HCT116 (cell line): ENCODE data around the gene NAV1. TPM values are rescaled to one million over a fixed set of nuclear protein-coding genes. Genes with fewer than 3 reads are reported as not detected.

Experiments used
- ATAC-seq: fragments of 200-7000 bp; cut with Tn5 transposase; 2 replicates; pipeline ENCODE4 v1.9.1; 2020; ENCODE audit warnings: mild to moderate bottlenecking, moderate library complexity
- BruUV-seq: library from RNA; stranded (reverse); fragments of 400-500 nt; replicated peaks from 2 replicates; lab custom pipeline; 2021; lab: Mats Ljungman, UMichigan
- CTCF ChIA-PET: fragments of 300-600 bp; sonication (Branson Sonifier 250); formaldehyde crosslinking; loops from one replicate; lab custom pipeline; 2021; ENCODE audit warnings: antibody characterized with exemption; lab: Charles Lee
- POLR2A ChIA-PET: fragments of 300-600, 350-600 bp; sonication (Branson Sonifier 250); formaldehyde crosslinking; loops from one replicate; lab custom pipeline; 2021; ENCODE audit warnings: antibody characterized with exemption; lab: Charles Lee
- RAD21 ChIA-PET, 2 experiments: fragments of 300-600 bp; sonication (Branson Sonifier 250); formaldehyde crosslinking; loops; one replicate each; lab custom pipeline; 2023; ENCODE audit warnings: low total read pairs in 2 of 2; ENCODE audit not compliant: uncharacterized antibody in 2 of 2, unreplicated experiment in 2 of 2, low non-redundant PET in 1 of 2; lab: Charles Lee
- DNase-seq: peaks from one replicate; pipeline ENCODE4 v3.0.0-alpha.2; 2010; ENCODE audit warnings: low read depth, low spot score
- H2AFZ ChIP-seq: fragments of 200-600 bp; shearing (Covaris generic), sonication (generic); 2 replicates; pipeline ENCODE4 v1.6.1; 2017; ENCODE audit warnings: low read depth, mixed run types, mixed read lengths, antibody characterized with exemption, low read length; ENCODE audit not compliant: poor library complexity, severe bottlenecking
- H3K27ac ChIP-seq: 2 replicates; pipeline ENCODE4 v1.5.1; 2012; ENCODE audit warnings: low read depth, low read length
- H3K27me3 ChIP-seq: fragments of 200-600 bp; sonication (generic); 2 replicates; pipeline ENCODE4 v1.6.1; 2016; ENCODE audit warnings: mixed run types, low read length, mixed read lengths; ENCODE audit not compliant: insufficient read depth
- H3K36me3 ChIP-seq, 2 experiments: fragments of 200-500 bp in 1 of 2; fragments of 200-600 bp in 1 of 2; sonication (Bioruptor generic) in 1 of 2; sonication (generic) in 1 of 2; 2 replicates each; pipeline versions ENCODE4 v1.5.1 to v1.6.1; 2014 to 2016; ENCODE audit warnings: low read length in 2 of 2, inconsistent platforms in 1 of 2, mixed read lengths in 1 of 2, mixed run types in 1 of 2; ENCODE audit not compliant: insufficient read depth in 2 of 2, control insufficient read depth in 1 of 2
- H3K4me1 ChIP-seq, 2 experiments: fragments of 200-600 bp in 1 of 2; sonication (generic) in 1 of 2; 2 replicates each; pipeline versions ENCODE4 v1.5.1 to v1.6.1; 2012 to 2017; ENCODE audit warnings: low read length in 2 of 2, inconsistent platforms in 1 of 2, mild to moderate bottlenecking in 1 of 2, mixed read lengths in 1 of 2, mixed run types in 1 of 2, moderate library complexity in 1 of 2; ENCODE audit not compliant: insufficient read depth in 2 of 2, control insufficient read depth in 1 of 2
- H3K4me2 ChIP-seq: fragments of 200-600 bp; sonication (generic); 2 replicates; pipeline ENCODE4 v1.6.1; 2017; ENCODE audit warnings: mixed run types, low read length, mixed read lengths
- H3K4me3 ChIP-seq, 2 experiments: fragments of 200-600 bp in 1 of 2; sonication (generic) in 1 of 2; replicated peaks in 1 of 2; 2 replicates each; pipeline ENCODE4 v1.5.1; 2011 to 2016; ENCODE audit warnings: low read length in 2 of 2, control low read depth in 1 of 2, low read depth in 1 of 2, mild to moderate bottlenecking in 1 of 2, mixed read lengths in 1 of 2, mixed run types in 1 of 2
- H3K79me2 ChIP-seq: fragments of 200-600 bp; sonication (generic); 2 replicates; pipeline ENCODE4 v1.6.1; 2017; ENCODE audit warnings: mild to moderate bottlenecking, mixed run types, low read length, moderate library complexity, mixed read lengths; ENCODE audit not compliant: insufficient read depth
- H3K9ac ChIP-seq: fragments of 200-600 bp; sonication (generic); 2 replicates; pipeline ENCODE4 v1.6.1; 2016; ENCODE audit warnings: low read length, mixed read lengths
- H3K9me2 ChIP-seq: fragments of 200-600 bp; sonication (generic), shearing (Covaris generic); 2 replicates; pipeline ENCODE4 v1.6.1; 2017; ENCODE audit warnings: mixed run types, mild to moderate bottlenecking, moderate library complexity; ENCODE audit not compliant: insufficient read depth
- H3K9me3 ChIP-seq, 2 experiments: fragments of 200-500 bp in 1 of 2; fragments of 200-600 bp in 1 of 2; sonication (Bioruptor generic) in 1 of 2; sonication (generic) in 1 of 2; 2 replicates each; pipeline ENCODE4 v1.6.1; 2014 to 2017; ENCODE audit warnings: low read length in 2 of 2, mixed read lengths in 2 of 2, inconsistent platforms in 1 of 2, low read depth in 1 of 2, mild to moderate bottlenecking in 1 of 2, mixed run types in 1 of 2, moderate library complexity in 1 of 2; ENCODE audit not compliant: control insufficient read depth in 1 of 2, insufficient read depth in 1 of 2
- H4K20me1 ChIP-seq: fragments of 200-600 bp; sonication (generic), shearing (Covaris generic); 2 replicates; pipeline ENCODE4 v1.6.1; 2017; ENCODE audit warnings: mixed run types, mild to moderate bottlenecking, moderate library complexity; ENCODE audit not compliant: insufficient read depth
- ATF3 ChIP-seq: IDR thresholded peaks from 2 replicates; pipeline ENCODE4 v1.6.1; 2012
- CBX3 ChIP-seq: IDR thresholded peaks from 2 replicates; pipeline ENCODE4 v1.6.1; 2012; ENCODE audit warnings: low read depth
- CEBPB ChIP-seq: IDR thresholded peaks from 2 replicates; pipeline ENCODE4 v1.6.1; 2012; ENCODE audit warnings: low read depth
- EGR1 ChIP-seq: IDR thresholded peaks from 2 replicates; pipeline ENCODE4 v1.6.1; 2012; ENCODE audit warnings: low read depth
- ELF1 ChIP-seq: IDR thresholded peaks from 2 replicates; pipeline ENCODE4 v1.6.1; 2012; ENCODE audit warnings: low read depth, borderline replicate concordance
- EZH2 ChIP-seq: fragments of 200-600 bp; sonication (generic); IDR thresholded peaks from 2 replicates; pipeline ENCODE4 v1.6.1; 2017; ENCODE audit warnings: antibody characterized with exemption, mixed run types
- EZH2phosphoT487 ChIP-seq: fragments of 200-600 bp; IDR thresholded peaks from 2 replicates; pipeline ENCODE4 v1.6.1; 2018; ENCODE audit warnings: antibody characterized with exemption, borderline replicate concordance
- FOSL1 ChIP-seq: IDR thresholded peaks from 2 replicates; pipeline ENCODE4 v1.6.1; 2012; ENCODE audit warnings: low read depth
- JUND ChIP-seq: IDR thresholded peaks from 2 replicates; pipeline ENCODE4 v1.6.1; 2012
- POLR2AphosphoS5 ChIP-seq: IDR thresholded peaks from 2 replicates; pipeline ENCODE4 v1.6.1; 2011; ENCODE audit warnings: mild to moderate bottlenecking, low read depth, low read length, moderate library complexity
- RAD21 ChIP-seq: IDR thresholded peaks from 2 replicates; pipeline ENCODE4 v1.6.1; 2012; ENCODE audit warnings: low read depth, mild to moderate bottlenecking
- REST ChIP-seq: IDR thresholded peaks from 2 replicates; pipeline ENCODE4 v1.6.1; 2012; ENCODE audit warnings: low read depth
- SIN3A ChIP-seq: IDR thresholded peaks from 2 replicates; pipeline ENCODE4 v1.6.1; 2012; ENCODE audit warnings: low read depth
- SP1 ChIP-seq: IDR thresholded peaks from 2 replicates; pipeline ENCODE4 v1.6.1; 2012; ENCODE audit warnings: low read depth
- SRF ChIP-seq: IDR thresholded peaks from 2 replicates; pipeline ENCODE4 v1.6.1; 2012; ENCODE audit warnings: low read depth
- TCF7L2 ChIP-seq: IDR thresholded peaks from 2 replicates; pipeline ENCODE4 v1.7.0; 2011; ENCODE audit warnings: borderline replicate concordance, inconsistent platforms; ENCODE audit not compliant: insufficient read depth, insufficient read length; ENCODE audit errors: extremely low read depth
- ZBTB33 ChIP-seq: IDR thresholded peaks from 2 replicates; pipeline ENCODE4 v1.6.1; 2011; ENCODE audit warnings: mild to moderate bottlenecking, low read length, moderate library complexity; ENCODE audit not compliant: insufficient replicate concordance; ENCODE audit errors: extremely low read depth
- ZFX ChIP-seq: fragments of 450-650 bp; IDR thresholded peaks from 2 replicates; pipeline ENCODE4 v1.6.1; 2017
- ZNF274 ChIP-seq: fragments of 200-500 bp; sonication (Bioruptor generic); IDR thresholded peaks from 2 replicates; pipeline ENCODE4 v1.6.1; 2014; ENCODE audit warnings: mild to moderate bottlenecking, low read depth, low read length, inconsistent platforms
- intact Hi-C: fragments of 100-400 bp; cut with micrococcal nuclease; formaldehyde crosslinking; loops from 2 replicates; pipeline ENCODE4 v1.10.0; 2022
- total RNA-seq: library from RNA; stranded (reverse); gene quantifications from one replicate; pipeline ENCODE4 v1.2.1, GENCODE V29; 2021; ENCODE audit not compliant: unreplicated experiment
- TF ChIP-seq, protein P1 (sequence below), 3 experiments: fragments of 200-600 bp in 1 of 3; sonication (generic) in 1 of 3; IDR thresholded peaks in 2 of 3; conservative IDR thresholded peaks in 1 of 3; 2 replicates each; pipeline ENCODE4 v1.5.1; 2012 to 2017; ENCODE audit warnings: low read depth in 2 of 3, low read length in 2 of 3, antibody characterized with exemption in 1 of 3, borderline replicate concordance in 1 of 3, control low read depth in 1 of 3, mild to moderate bottlenecking in 1 of 3, mixed read lengths in 1 of 3, mixed run types in 1 of 3, moderate library complexity in 1 of 3; ENCODE audit not compliant: insufficient read depth in 1 of 3

The NAV1 gene
- total RNA-seq, 1 experiment from 2014 or later = 22.8 TPM

DNA sequence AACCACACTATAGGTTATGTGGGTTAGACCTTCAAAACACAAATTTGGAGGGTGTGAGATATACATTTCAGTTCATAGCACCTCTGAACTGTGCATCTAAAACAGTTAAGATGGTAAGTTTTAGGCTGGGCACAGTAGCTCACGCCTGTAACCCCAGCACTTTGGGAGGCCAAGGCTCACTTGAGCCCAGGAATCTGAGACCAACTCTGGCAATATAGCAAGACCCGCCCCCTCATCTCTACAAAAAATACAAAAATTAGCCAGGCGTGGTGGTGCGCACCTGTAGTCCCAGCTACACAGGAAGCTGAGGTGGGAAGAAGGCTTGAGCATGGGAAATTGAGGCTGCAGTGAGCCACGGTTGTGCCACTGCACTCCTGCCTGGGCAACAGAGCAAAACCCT, 47.9 kb downstream of the NAV1 start:
- TF ChIP-seq EGR1 = no peak
- TF ChIP-seq JUND = no peak
- no peak for TF ChIP-seq REST
- no peak for TF ChIP-seq SRF
- no peak for TF ChIP-seq ZFX
- TF ChIP-seq CEBPB = no peak
- TF ChIP-seq SP1 = no peak
- TF ChIP-seq FOSL1 = no peak
- TF ChIP-seq EZH2 = no peak
- no peak for TF ChIP-seq ZBTB33
- no peak for TF ChIP-seq ZNF274
- no peak for TF ChIP-seq ELF1
- TF ChIP-seq POLR2AphosphoS5 = no peak
- TF ChIP-seq, protein P1, sequence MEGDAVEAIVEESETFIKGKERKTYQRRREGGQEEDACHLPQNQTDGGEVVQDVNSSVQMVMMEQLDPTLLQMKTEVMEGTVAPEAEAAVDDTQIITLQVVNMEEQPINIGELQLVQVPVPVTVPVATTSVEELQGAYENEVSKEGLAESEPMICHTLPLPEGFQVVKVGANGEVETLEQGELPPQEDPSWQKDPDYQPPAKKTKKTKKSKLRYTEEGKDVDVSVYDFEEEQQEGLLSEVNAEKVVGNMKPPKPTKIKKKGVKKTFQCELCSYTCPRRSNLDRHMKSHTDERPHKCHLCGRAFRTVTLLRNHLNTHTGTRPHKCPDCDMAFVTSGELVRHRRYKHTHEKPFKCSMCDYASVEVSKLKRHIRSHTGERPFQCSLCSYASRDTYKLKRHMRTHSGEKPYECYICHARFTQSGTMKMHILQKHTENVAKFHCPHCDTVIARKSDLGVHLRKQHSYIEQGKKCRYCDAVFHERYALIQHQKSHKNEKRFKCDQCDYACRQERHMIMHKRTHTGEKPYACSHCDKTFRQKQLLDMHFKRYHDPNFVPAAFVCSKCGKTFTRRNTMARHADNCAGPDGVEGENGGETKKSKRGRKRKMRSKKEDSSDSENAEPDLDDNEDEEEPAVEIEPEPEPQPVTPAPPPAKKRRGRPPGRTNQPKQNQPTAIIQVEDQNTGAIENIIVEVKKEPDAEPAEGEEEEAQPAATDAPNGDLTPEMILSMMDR (IDR thresholded peaks at IDR 0.05 in 2 of 3, conservative IDR thresholded peaks at IDR 0.05 in 1 of 3; ENCODE audit: borderline replicate concordance in 1 of 3, insufficient read depth in 1 of 3, low read depth in 2 of 3, low read length in 2 of 3) = no peak
- TF ChIP-seq SIN3A = no peak
- TF ChIP-seq RAD21 = no peak
- no peak for TF ChIP-seq EZH2phosphoT487
- TF ChIP-seq TCF7L2 = no peak
- no peak for TF ChIP-seq CBX3
- TF ChIP-seq ATF3 = no peak
- TF ChIP-seq, all 23 proteins: peak for 0
- Histone ChIP-seq H3K36me3 (no peaks in the 10 kb centered on the region), H3K27me3 (peaks cover 28% of the 10 kb centered on the region), H3K9me2 (no peaks in the 10 kb centered on the region), H3K79me2 (no peaks in the 10 kb centered on the region), H3K4me2 (no peak overlapping the region), H3K4me3 (no peak overlapping the region), H3K27ac (no peak overlapping the region), H4K20me1 (no peaks in the 10 kb centered on the region), H3K4me1 (no peaks in the 10 kb centered on the region), H3K9ac (no peak overlapping the region), H3K9me3 (no peaks in the 10 kb centered on the region), H2AFZ (no peak overlapping the region)
- DNase-seq (no peak), ATAC-seq (no peak)
- ChIA-PET CTCF (no interaction called here), RAD21 (no interaction called here), POLR2A (no interaction called here)
- intact Hi-C loops = no loop called here
- no TSS peak for BruUV-seq
